Neural cell (in vitro differentiated cells): Measurements from ENCODE around the gene MYO5C.

ENCODE experiments used
- CTCF ChIP-seq: fragments of 450-650 bp; IDR thresholded peaks from 2 replicates; pipeline ENCODE4 v1.5.1; 2014; ENCODE audit warnings: antibody characterized with exemption, mild to moderate bottlenecking, moderate library complexity; ENCODE audit not compliant: poor library complexity, severe bottlenecking
- EP300 ChIP-seq: fragments of 450-650 bp; conservative IDR thresholded peaks from 2 replicates; pipeline ENCODE4 v1.6.1; 2014; ENCODE audit warnings: antibody characterized with exemption, mild to moderate bottlenecking, moderate library complexity; ENCODE audit not compliant: poor library complexity, severe bottlenecking
- EZH2 ChIP-seq: fragments of 200-600, 300-800 bp; shearing (Covaris generic), sonication (generic); IDR thresholded peaks from 2 replicates; pipeline ENCODE4 v1.6.1; 2014; ENCODE audit warnings: antibody characterized with exemption, low read length, borderline replicate concordance, mild to moderate bottlenecking; ENCODE audit not compliant: insufficient read depth, poor library complexity, severe bottlenecking
- MXI1 ChIP-seq: fragments of 450-650 bp; conservative IDR thresholded peaks from 2 replicates; pipeline ENCODE4 v1.6.1; 2014; ENCODE audit warnings: antibody characterized with exemption, mild to moderate bottlenecking; ENCODE audit not compliant: poor library complexity, severe bottlenecking
- POLR2AphosphoS5 ChIP-seq: IDR thresholded peaks from 2 replicates; pipeline ENCODE4 v1.6.1; 2012
- SMC3 ChIP-seq: fragments of 450-650 bp; conservative IDR thresholded peaks from 2 replicates; pipeline ENCODE4 v1.6.1; 2014; ENCODE audit warnings: antibody characterized with exemption, mild to moderate bottlenecking, moderate library complexity; ENCODE audit not compliant: poor library complexity
- TAF1 ChIP-seq: IDR thresholded peaks from 2 replicates; pipeline ENCODE4 v1.6.1; 2012; ENCODE audit warnings: low read depth

GRCh38 chr15:52326756-52327155 is 31.2 kb upstream of the MYO5C start:
- TF ChIP-seq CTCF (no peak), EP300 (no peak), SMC3 (no peak), EZH2 (no peak), POLR2AphosphoS5 (no peak), TAF1 (no peak), MXI1 (no peak)
